ENCODE results near the gene RNF208.

RNF208 gene

DNA sequence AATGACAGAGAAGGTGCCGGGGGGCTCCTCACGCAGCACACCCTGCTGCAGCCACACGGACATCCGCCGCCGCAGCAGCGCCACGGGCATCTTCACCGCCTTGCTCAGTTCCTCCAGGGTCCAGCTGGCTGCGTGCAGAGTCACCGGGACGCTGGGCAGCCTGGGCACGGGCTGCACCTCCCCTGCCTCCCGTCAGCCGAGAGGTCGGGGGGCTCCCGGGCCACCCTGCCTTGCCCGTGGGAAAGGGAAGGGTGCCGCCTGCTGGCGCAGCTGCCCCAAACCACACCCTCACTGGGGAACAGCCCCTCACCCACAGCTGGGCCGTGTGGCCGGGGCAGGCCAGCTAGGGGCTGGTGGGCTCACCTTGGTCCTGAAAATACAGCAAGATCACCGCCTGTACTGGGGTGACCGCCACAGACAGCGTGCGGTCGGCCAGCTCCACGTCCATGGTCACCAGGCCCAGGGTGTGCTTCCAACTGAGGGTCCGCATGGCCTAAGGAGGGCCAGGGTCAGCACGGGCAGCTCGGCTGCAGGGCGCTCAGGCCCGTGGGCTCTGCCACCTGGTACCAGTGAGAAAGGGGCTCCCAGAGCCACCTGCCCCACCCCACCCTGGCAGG lies 46.6 kb downstream of the RNF208 start:
- DNase-seq (ENCODE audit: low read depth) = no peak

DNA sequence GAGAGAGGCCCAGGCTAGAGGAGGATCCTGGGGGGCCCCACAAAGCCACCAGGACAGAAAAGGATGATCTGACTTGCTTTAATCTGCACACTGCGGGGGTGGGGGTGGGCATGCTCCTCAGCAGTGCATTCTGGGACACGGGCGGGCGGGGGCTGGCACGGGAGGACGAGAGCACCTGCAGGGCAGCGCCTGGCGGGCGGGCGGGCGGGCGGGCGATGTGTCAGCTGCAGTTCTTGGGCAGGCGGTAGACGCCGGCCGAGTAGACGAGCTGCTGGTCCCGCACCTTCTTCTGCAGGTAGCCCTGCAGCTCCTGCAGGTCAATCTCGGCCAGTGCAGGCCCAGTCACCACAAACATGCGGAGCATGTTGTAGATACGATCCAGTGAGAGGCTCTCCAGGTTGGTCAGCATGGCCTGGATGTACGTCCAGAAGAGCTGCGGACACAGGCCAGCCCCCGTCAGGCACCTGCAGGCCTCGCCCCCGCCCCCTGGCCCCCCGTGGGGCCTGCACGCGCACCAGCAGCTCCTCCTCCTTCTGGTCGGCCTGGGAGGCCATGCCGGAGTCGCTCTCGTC lies 47.2 kb downstream of the RNF208 start:
- no peak for DNase-seq (ENCODE audit: low read depth)

- DNase-seq (ENCODE audit: low read depth) = no peak
Measured at GRCh38 chr9:137173796-137174664, 48.0 kb downstream of the RNF208 start.

DNA sequence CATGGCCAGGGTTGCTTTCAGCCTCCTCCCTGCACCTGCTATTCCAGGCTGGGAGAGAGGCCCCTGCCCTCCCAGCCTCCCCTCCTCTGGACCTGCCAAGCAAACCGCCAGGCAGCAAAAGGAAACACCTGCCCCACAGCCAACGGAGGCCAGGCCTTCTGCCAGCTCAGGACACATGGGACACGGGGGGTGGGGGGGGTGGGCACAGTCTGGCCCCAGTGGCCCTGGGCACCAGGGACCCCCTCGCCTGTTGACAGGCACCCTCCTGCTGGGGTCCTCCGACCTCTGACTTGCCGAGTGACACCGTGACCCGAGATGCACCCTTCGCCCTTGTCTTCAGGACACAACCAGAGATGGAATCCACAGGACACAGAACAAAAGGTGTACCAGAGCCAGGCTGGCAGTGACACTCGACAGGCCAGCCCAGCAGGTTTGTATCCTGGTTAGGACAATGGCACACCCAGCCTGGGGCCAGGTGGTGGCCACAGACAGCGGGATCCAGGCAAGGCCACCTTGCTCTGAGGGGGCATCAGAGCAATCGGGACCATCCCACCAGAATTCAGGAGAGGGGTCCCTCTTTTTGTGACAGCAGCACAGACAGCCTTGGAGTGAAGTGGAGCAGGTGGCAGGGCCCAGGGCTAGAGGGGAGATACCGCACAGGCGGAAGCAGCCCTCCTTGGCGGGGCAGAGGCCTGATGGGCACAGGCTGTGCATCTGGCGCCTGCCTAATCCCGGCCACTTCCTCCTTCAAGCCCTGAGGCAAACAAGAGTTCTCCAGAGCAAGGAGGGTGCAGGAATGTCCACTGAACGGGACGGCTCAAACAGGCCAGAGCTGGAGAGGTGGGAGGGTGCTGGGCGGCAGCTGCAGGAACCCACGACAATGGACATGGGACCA lies 48.9 kb downstream of the RNF208 start:
- DNase-seq (ENCODE audit: low read depth) = no peak

- no peak for DNase-seq (ENCODE audit: low read depth)
Measured at GRCh38 chr9:137171149-137171900, 50.7 kb downstream of the RNF208 start.

DNA sequence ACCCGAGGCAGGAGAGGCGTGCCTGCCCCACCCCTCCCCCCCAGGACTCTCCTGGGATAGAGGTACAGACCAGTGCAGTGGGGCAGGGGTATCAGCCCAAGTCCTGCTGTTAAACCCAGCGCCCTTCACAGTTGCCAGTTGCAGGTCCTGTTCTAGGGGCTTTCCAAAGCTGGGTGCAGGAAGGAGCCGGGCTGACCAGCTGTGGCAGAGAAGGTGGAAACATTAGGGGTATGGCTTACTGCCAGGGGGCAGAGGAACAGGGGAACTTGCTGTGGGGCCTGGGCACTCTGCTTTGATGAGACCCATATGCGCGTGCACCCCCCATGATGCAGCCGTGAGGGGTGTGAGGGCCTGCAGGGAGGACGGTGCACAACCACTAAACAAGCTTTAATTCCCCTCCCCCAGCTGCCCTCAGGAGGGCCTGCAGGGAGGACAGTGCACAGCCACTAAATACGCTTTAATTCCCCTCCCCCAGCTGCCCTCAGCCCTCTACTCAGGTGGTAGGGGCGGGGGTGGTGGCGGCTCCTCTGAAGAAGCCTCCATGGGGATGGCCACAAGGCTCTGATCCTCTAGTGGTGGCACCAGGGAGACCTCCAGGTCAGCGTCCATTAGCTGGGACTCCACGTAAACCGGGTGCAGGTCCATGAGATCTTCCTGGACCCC lies 51.4 kb downstream of the RNF208 start:
- DNase-seq (ENCODE audit: low read depth) = no peak

Measured in stimulated activated CD8-positive, alpha-beta memory T cell treated with anti-CD3 and anti-CD28 coated beads, Interleukin-4, amount 100 ng/mL, for 24 hours (primary cell).